NCI-H82 treated with DMSO at 0.1 percent for 48 hours (cell line): ENCODE data around the gene COLEC11.

Source experiments
- DNase-seq: peaks from one replicate; lab custom pipeline; 2025; ENCODE audit not compliant: unreplicated experiment; lab: John Stamatoyannopoulos, UW

Gene COLEC11

GRCh38 chr2:3670376-3670775 lies 75.5 kb downstream of the COLEC11 start:
- no peak for DNase-seq

DNA sequence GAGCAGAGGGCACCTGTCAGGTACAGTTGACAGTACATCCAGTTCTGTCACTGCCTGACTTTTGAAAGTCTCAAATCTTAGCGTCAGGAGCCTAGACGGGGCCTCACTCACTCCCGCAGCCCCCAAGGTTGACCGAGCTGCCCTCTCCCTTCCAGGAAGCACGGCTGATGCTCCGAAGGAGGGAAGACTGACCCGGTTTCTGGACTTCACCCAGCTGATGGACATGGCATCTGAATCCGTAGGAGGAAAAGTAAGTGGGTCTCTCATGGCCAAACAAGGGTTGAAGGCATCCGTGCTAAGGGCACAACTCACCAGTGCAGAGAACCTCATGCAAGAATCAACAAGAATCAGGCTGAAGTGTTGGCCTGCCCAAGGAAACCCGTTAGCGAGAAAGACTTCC lies 76.0 kb downstream of the COLEC11 start:
- no peak for DNase-seq

DNA sequence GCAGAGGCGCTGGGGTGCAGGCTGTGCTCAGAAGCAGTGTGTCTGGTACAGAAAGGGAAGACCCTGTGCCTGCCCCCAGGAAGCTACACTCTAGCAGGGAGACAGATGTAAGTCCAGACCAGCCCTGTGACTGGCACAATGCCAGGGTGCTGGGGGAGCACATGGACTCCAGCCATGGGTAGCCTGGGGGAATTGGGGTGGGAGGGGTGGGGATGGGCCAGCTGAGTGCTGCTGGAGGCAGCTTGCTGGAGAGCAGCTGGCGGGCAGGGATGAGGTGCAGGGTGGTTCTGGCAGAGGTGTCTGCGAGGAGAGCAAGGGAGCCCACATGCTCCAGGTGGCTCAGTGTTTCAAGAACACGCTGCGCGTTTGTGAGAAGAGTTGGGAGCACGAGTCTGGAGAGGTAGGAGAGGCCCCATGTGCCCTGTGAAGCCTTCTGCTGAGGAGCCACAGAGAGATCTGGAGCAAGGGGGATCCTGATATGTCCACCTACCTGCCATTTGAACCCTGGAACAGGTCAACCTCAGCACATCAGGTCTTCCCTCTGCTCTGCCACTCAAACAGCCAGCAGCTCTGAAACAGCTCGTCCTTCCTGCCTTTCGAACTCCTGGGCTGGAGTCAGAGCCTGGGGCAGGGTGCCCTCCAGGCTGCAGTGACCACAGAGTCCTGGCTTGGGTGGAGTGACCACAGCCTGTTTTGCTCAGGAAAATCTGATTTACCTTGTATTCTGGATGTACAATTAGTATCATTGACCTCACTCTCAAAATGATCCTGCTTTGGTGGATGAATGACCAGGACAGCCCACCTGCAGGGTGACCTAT lies 78.2 kb downstream of the COLEC11 start:
- DNase-seq, result no peak

- DNase-seq, result no peak
These were observed 79.3 kb downstream of the COLEC11 start for GRCh38 chr2:3674066-3674845.

DNA sequence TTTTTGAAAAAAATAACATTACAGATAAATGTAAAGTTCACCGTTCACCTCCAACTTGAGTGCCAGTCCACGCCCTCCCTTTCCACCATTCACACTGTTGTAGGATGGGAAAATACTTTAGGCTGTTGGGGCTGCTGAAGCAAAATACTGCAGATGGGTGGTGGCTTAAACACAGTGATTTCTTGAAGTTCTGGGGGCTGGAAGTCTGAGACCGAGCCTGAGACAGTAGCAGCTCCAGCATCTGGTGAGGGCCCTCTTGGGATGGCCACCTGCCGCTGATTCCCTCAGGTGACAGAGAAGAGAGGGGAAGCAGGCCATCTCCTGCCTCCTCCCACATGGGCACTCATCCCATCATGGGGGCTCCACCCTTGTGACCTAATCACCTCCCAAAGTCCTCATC lies 80.8 kb downstream of the COLEC11 start:
- DNase-seq, result no peak

DNA sequence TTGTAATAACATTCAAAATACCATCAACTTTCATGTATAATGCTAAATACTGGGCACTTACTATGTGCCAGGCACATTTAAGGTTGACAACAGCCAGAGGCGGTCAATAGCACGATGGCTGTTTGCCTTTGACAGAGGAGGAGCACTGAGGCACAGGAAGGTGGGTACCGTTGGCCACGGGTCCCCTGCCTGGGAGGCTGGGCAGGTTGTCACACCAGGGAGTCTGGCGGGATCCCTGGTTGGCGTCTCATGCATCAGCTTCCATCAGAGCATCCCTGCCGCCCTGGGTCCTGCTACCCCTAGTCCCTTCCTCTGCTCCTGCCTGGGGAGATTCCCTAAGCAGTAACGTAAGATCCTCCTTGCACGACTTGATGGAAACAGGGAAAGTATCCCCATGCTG lies 82.5 kb downstream of the COLEC11 start:
- no peak for DNase-seq

DNA sequence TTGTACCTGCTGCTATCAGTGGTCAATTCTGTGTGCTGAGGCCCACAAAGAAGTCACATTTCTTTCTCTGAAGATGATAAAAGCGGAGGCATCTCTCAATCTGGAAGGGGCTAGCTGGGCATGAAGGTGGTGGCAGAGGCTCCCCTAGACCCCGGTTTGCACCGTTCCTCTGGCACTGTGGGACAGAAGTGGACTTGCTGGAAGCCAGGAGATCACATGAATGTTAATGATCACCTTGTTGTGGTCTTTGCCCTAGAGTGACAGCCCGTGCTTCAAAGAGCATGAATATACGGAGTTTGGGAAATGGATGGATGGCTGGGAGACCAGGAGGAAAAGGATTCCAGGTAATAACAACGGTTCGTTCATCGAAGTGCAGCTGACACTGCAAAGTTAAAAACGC lies 83.3 kb downstream of the COLEC11 start:
- DNase-seq, result no peak

GRCh38 chr2:3679180-3679579 lies 84.3 kb downstream of the COLEC11 start:
- DNase-seq, result no peak

DNA sequence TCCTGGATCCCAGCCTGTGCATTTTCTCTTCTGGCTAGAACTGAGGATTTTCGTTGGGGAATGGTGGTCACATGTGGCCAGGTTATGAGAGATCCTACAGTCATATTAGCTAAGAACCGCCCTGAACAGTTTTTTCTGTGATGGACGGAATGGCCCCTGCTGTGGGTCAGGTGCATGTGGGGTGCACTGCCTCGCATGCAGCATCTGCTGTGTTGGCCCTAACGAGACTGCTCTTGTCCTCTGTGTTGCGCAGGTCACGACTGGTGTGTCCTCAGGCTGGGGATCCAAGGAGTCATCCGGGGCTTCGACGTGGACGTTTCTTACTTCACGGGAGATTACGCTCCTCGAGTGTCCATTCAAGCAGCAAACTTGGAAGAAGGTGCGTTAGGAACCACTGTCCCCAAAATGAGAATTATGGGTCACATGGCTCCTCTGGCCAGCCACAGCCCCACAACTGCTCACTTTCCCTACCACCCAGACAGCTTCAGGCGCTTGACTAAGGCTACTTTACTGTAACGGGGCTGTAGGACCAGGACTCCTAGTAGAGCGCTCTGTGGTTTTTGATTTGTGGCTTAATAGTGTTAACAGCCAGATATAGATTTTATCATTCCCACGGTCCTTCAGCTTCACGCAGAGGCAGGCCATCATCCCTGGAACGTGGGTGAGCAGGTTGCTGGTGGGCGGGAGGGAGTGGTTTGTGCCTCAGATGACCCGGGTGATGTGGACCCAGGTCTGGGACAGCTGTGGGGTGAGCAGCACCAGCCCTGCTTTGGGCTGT lies 84.9 kb downstream of the COLEC11 start:
- DNase-seq, result no peak

- no peak for DNase-seq
These were observed 85.8 kb downstream of the COLEC11 start for GRCh38 chr2:3680548-3681345.

DNA sequence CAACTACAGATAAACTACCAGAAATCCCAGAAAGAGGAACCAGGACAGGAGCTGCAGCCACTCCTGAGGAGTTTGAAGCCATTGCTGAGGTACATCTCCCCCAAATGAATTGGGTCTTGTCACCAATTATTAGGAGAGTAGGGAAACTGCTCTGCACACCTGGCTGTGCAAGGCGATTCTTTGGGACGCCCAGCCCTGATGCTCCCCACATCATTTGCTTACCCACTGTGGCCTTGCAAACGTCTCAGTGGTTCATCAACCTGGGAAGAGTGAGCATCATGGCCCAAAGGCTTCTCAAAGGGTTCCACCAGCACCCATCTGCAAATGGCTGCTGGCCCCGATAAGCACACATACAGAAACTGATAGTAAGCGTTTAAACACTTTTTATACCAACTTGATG lies 86.7 kb downstream of the COLEC11 start:
- no peak for DNase-seq

GRCh38 chr2:3682811-3683210 lies 87.9 kb downstream of the COLEC11 start:
- DNase-seq, result no peak

DNA sequence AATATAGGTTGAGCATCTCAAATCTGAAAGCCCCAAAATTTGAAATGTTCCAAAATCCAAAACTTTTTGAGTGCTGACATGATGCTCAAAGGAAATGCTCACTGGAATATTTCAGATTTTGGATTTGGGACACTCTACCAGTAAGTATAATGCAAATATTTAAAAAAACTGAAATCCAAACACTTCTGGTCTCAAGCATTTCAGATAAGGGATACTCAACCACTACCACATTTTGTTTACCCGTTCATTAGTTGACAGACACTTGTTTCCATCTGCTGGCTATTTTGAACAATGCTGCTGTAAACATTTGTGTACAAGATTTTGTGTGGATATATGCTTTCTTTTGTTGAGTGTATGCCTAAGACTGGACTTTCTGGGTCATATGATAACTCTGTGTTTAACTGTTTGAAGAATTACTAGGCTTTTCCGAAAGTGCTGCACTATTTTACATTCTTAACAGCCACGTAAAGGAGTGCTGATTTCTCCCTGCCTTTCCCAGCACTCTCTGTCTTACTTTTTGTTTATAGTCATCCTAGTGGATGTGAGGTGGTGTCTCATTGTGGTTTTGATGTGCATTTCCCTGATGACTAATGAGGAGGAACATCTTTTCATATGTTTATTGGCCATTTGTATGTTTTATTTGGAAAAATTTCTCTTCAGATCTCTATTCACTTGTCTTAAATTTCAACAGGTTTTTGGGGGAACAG lies 89.0 kb downstream of the COLEC11 start:
- DNase-seq, result no peak

GRCh38 chr2:3689998-3690748 lies 95.3 kb downstream of the COLEC11 start:
- DNase-seq, result no peak

- peak; percentile 33 for DNase-seq
These were observed 97.5 kb downstream of the COLEC11 start for GRCh38 chr2:3692375-3692774.
